RWPE1 (cell line): ENCODE measurements around the gene HDAC6.

Experiments used
- CTCF ChIA-PET: fragments of 350-600 bp; sonication (Branson Sonifier 250); formaldehyde crosslinking; extraction: SDS; loops from one replicate; lab custom pipeline; 2021; lab: Yijun Ruan, JAX
- POLR2A ChIA-PET: fragments of 400-600 bp; formaldehyde crosslinking; extraction: SDS; loops from one replicate; lab custom pipeline; 2020; ENCODE audit warnings: antibody characterized with exemption; ENCODE audit not compliant: low non-redundant PET; lab: Yijun Ruan, JAX
- DNase-seq: peaks from one replicate; pipeline ENCODE4 v3.0.0; 2012; ENCODE audit warnings: low spot score
- H3K27ac ChIP-seq: fragments of 450-650 bp; 2 replicates; pipeline ENCODE4 v1.5.1; 2017
- TF ChIP-seq, protein P1 (sequence below): fragments of 450-650 bp; conservative IDR thresholded peaks from 2 replicates; pipeline ENCODE4 v1.5.1; 2017; ENCODE audit warnings: low read depth, mild to moderate bottlenecking

The HDAC6 gene

GRCh38 chrX:48782795-48783194, 19.1 kb upstream of the HDAC6 start:
- CTCF ChIA-PET, result no interaction called here
- no peak for DNase-seq
- TF ChIP-seq, protein P1, sequence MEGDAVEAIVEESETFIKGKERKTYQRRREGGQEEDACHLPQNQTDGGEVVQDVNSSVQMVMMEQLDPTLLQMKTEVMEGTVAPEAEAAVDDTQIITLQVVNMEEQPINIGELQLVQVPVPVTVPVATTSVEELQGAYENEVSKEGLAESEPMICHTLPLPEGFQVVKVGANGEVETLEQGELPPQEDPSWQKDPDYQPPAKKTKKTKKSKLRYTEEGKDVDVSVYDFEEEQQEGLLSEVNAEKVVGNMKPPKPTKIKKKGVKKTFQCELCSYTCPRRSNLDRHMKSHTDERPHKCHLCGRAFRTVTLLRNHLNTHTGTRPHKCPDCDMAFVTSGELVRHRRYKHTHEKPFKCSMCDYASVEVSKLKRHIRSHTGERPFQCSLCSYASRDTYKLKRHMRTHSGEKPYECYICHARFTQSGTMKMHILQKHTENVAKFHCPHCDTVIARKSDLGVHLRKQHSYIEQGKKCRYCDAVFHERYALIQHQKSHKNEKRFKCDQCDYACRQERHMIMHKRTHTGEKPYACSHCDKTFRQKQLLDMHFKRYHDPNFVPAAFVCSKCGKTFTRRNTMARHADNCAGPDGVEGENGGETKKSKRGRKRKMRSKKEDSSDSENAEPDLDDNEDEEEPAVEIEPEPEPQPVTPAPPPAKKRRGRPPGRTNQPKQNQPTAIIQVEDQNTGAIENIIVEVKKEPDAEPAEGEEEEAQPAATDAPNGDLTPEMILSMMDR, result no peak
- no peak overlapping the region for H3K27ac ChIP-seq
- POLR2A ChIA-PET, result no interaction called here

GRCh38 chrX:48784726-48785125, 17.1 kb upstream of the HDAC6 start:
- TF ChIP-seq, protein P1, result no peak
- H3K27ac ChIP-seq, result no peak overlapping the region
- ChIA-PET CTCF (no interaction called here), POLR2A (no interaction called here)
- no peak for DNase-seq

DNA sequence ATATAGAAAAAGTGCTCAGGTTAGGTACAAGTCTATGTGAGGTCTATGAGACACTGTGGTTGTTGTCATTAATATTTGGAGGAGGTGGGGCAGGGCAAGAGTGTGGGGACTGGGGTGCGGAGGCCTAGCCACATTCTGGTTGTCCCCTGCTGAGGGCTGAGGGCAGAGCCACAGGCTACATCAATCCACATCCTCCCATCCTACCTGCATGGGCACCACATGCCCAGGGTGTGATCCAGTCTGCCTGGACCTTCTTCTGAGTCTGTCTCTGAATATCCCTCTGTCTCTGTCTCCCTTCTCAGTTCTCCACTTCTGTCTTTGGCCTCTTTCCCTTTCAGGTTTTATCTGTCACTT, 16.7 kb upstream of the HDAC6 start:
- TF ChIP-seq, protein P1, result no peak
- POLR2A ChIA-PET, result no interaction called here
- H3K27ac ChIP-seq, result no peak overlapping the region
- CTCF ChIA-PET, result no interaction called here
- no peak for DNase-seq

DNA sequence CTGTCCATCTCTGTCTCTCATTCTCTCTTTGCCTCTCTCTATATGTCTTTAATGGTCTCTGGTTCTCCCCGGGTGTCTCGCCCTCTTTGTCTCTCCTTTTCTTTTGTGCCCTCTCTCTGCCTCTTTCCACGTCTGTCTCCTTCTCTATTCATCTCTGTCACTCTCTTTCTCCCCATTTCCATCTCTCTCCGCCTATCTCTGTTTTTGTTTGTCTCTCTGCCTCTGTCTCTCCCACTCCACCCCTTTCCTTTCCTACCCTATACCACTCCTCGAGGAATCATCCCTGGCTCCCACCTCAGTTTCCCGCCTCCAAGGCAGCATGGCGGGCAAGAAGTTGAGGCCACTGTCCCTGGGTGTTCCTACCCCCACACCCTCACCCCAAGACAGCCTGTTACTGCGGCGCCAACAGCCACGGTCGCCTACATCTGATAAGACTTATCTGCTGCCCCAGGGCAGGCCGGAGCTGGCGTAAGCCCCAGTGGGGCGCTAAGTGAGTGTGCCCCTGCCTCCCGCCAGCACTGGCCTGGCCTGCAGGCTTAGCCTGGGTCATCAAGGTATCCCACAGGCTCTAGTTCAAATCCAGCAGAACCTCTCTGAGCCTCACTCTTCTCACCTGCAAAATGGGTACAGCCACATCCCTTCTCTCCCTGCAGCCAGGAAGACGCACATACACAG, 16.2 kb upstream of the HDAC6 start:
- CTCF ChIA-PET, result no interaction called here
- no peak for DNase-seq
- no peak overlapping the region for H3K27ac ChIP-seq
- TF ChIP-seq, protein P1, result no peak
- POLR2A ChIA-PET, result no interaction called here

DNA sequence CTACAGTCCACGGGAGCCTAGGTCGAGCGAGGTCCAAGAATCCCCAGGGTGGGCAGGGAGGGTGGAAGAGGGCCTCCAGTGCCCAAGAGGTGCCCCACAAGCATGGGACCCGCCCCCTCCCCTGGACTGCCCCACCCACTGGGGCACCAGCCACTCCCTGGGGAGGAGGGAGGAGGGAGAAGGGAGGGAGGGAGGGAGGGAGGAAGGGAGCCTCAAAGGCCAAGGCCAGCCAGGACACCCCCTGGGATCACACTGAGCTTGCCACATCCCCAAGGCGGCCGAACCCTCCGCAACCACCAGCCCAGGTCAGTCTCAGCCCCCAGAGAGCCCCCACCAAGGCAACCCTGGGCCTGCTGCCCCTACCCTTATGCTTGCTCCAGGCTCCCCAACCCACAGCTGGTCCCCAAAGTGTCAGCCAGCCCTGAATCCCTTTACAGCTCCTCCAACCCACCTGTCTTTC, 15.5 kb upstream of the HDAC6 start, which contains the start of gene GATA1:
Gene GATA1, plus strand, starts transcription at position 250 of the 460 bp plus-strand sequence. CDS start 4,520 bp downstream, outside the sequence.
- ChIA-PET POLR2A (no interaction called here), CTCF (interaction anchor here (0.5 kb wide), 1 partner anchor 22 kb away, joined by 3 read pairs; no protein-coding TSS in a partner anchor)
- DNase-seq, result no peak
- no peak within 1 kb of the TSS for H3K27ac ChIP-seq
- TF ChIP-seq, protein P1, result no peak

DNA sequence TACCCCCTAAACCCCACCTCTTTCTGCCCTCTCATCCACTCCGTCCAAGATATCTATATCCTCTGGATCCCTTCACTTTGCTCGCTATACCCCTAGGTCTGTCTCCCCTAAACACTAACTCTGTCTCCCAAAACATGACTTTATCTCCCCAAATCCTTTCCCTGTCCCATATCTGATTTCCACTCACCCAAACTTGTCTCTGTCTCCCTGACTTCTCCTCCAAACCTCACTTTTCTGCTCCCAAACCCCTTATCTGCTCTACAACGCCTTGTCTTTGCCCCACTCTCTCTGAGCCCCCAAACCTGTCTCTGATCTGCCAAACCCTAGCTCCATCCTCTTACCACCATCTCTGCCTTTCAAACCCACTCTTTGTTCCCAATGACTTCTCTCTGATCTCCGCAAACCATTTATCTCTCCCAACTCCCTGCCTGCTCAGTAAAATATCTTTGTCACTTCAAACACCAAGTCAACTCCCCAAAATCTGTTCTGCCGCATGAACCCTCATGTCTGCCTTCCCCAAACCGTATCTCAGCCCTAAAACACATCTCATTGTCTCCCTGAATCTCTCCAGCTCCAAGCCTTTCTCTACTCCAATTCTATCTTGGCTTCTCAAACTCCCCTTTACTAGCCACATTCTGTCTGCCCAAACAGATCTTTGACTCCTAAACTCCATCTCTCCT, 14.9 kb upstream of the HDAC6 start:
- no peak for DNase-seq
- TF ChIP-seq, protein P1, result no peak
- POLR2A ChIA-PET, result no interaction called here
- CTCF ChIA-PET, result interaction anchor here (0.5 kb wide), 1 partner anchor 23 kb away, joined by 3 read pairs; no protein-coding TSS in a partner anchor
- H3K27ac ChIP-seq, result no peak overlapping the region
